HCT116 (cell line): ENCODE results near the gene GNB4.

ENCODE experiments used
- CBX3 ChIP-seq: IDR thresholded peaks from 2 replicates; pipeline ENCODE4 v1.6.1; 2012; ENCODE audit warnings: low read depth
- CEBPB ChIP-seq: IDR thresholded peaks from 2 replicates; pipeline ENCODE4 v1.6.1; 2012; ENCODE audit warnings: low read depth
- EGR1 ChIP-seq: IDR thresholded peaks from 2 replicates; pipeline ENCODE4 v1.6.1; 2012; ENCODE audit warnings: low read depth
- ELF1 ChIP-seq: IDR thresholded peaks from 2 replicates; pipeline ENCODE4 v1.6.1; 2012; ENCODE audit warnings: low read depth, borderline replicate concordance
- EZH2 ChIP-seq: fragments of 200-600 bp; sonication (generic); IDR thresholded peaks from 2 replicates; pipeline ENCODE4 v1.6.1; 2017; ENCODE audit warnings: antibody characterized with exemption, mixed run types
- POLR2A ChIP-seq: IDR thresholded peaks from 2 replicates; pipeline ENCODE4 v1.7.0; 2011; ENCODE audit warnings: borderline replicate concordance; ENCODE audit not compliant: insufficient read depth, insufficient read length; ENCODE audit errors: extremely low read depth
- SIN3A ChIP-seq: IDR thresholded peaks from 2 replicates; pipeline ENCODE4 v1.6.1; 2012; ENCODE audit warnings: low read depth
- SP1 ChIP-seq: IDR thresholded peaks from 2 replicates; pipeline ENCODE4 v1.6.1; 2012; ENCODE audit warnings: low read depth
- YY1 ChIP-seq: IDR thresholded peaks from 2 replicates; pipeline ENCODE4 v1.6.1; 2011; ENCODE audit warnings: low read length, low read depth, moderate library complexity, mild to moderate bottlenecking; ENCODE audit not compliant: insufficient replicate concordance; ENCODE audit errors: extremely low read depth
- TF ChIP-seq, protein P1 (sequence below): IDR thresholded peaks from 2 replicates; pipeline ENCODE4 v1.6.1; 2012
- TF ChIP-seq, protein P2 (sequence below): IDR thresholded peaks from 2 replicates; pipeline ENCODE4 v1.6.1; 2012; ENCODE audit warnings: low read depth

DNA sequence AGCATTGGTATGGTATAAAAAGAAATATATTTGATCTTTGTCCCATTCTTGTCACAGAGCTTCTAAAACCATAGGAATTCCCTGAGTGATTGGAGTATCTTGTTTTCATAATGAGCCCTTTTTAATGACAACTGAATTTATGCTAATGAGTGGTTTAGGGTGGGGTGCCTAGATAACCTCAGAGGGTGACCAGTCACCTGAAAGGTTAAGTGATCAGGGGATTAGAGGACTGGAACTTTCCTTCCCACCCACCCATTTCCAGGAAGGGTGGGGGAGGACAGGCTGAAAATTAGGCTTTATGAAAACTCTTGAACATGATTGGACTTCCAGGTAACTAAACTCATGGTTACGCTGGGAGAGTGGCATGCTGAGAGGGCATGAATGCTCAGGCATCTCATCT, 95.3 kb downstream of the GNB4 start:
- no peak for TF ChIP-seq CEBPB
- no peak for TF ChIP-seq POLR2A
- TF ChIP-seq, protein P1, sequence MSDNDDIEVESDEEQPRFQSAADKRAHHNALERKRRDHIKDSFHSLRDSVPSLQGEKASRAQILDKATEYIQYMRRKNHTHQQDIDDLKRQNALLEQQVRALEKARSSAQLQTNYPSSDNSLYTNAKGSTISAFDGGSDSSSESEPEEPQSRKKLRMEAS, result no peak
- no peak for TF ChIP-seq SIN3A
- no peak for TF ChIP-seq CBX3
- no peak for TF ChIP-seq EGR1
- TF ChIP-seq, protein P2, sequence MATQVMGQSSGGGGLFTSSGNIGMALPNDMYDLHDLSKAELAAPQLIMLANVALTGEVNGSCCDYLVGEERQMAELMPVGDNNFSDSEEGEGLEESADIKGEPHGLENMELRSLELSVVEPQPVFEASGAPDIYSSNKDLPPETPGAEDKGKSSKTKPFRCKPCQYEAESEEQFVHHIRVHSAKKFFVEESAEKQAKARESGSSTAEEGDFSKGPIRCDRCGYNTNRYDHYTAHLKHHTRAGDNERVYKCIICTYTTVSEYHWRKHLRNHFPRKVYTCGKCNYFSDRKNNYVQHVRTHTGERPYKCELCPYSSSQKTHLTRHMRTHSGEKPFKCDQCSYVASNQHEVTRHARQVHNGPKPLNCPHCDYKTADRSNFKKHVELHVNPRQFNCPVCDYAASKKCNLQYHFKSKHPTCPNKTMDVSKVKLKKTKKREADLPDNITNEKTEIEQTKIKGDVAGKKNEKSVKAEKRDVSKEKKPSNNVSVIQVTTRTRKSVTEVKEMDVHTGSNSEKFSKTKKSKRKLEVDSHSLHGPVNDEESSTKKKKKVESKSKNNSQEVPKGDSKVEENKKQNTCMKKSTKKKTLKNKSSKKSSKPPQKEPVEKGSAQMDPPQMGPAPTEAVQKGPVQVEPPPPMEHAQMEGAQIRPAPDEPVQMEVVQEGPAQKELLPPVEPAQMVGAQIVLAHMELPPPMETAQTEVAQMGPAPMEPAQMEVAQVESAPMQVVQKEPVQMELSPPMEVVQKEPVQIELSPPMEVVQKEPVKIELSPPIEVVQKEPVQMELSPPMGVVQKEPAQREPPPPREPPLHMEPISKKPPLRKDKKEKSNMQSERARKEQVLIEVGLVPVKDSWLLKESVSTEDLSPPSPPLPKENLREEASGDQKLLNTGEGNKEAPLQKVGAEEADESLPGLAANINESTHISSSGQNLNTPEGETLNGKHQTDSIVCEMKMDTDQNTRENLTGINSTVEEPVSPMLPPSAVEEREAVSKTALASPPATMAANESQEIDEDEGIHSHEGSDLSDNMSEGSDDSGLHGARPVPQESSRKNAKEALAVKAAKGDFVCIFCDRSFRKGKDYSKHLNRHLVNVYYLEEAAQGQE, result no peak
- TF ChIP-seq SP1, result no peak
- TF ChIP-seq EZH2, result no peak
- TF ChIP-seq ELF1, result no peak
- no peak for TF ChIP-seq YY1
